Stimulated activated CD8-positive, alpha-beta memory T cell treated with anti-CD3 and anti-CD28 coated beads, Interleukin-4, amount 100 ng/mL, for 48 hours (primary cell): ENCODE data around the gene KRTCAP2.
"Not testable (repeated sequence)": the region's sequence is repeated elsewhere in the genome, so short reads cannot be mapped to it uniquely, and the experiment has no call there.

Experiments used
- DNase-seq: peaks from one replicate; pipeline ENCODE4 v3.0.0-alpha.2; 2020

KRTCAP2 gene

DNA sequence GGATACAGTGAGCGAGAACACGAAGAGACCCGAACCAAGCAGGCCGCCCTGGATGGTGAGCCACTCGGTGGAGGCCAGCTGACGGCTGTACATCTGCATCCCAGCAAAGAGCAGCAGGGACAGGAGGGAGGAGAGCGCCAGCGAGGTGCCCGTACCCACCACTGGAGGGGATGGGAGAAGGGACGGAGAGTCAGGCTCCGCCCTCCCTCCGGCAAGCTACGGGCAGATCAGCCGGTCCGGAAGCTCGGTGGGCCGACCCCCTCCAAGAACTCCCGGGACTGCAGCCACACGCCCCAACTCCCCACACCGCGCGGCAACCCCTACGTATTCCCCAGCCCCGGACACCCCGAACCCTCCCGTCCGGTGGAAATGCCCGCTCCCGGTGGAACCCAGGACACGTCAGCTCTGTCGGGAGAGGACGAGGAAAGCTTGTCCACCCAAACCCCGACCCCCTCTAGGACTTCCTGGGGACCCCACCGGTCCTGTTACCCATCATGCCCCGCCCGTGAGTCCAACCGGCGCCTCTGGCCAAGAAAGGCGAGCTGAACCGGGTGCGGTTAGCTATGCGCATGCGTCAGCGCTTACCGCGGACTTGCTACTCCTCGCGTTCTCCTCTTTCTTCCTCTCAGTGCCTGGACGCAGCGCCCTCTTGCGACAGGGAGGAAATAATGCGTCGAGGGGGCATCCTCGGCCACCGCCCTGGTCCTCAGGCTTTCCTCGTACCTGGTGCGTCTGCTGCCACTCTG lies at the start of gene KRTCAP2:
KRTCAP2 (minus strand) TSS at position 573 of the 746 bp plus-strand sequence; CDS start at position 493, 80 bp downstream.
- DNase-seq: peak; percentile 97

- DNase-seq: not testable (repeated sequence)
Measured at GRCh38 chr1:155220211-155220965, 47.3 kb upstream of the KRTCAP2 start.

DNA sequence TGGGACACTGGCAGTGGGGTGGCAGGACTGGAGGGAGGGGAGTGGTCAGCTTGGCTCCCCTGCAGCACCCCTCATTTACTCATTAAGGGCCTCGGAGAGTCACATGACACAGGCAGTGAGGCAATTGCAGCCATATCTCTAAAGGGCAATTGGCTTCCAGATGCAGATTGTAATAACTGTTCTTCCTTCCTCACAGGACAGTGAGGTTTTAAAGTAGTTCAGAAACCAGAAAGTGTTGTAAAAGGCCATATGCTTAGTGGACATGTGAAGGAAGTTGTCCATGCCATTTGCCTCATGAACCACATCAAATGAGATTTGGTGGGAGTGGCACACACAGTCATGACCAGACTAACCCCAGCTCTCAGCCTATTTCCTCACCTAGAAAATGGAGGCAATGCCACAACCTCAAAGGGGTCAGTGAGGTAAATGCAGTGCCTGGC lies 46.5 kb upstream of the KRTCAP2 start:
- DNase-seq: no peak

DNA sequence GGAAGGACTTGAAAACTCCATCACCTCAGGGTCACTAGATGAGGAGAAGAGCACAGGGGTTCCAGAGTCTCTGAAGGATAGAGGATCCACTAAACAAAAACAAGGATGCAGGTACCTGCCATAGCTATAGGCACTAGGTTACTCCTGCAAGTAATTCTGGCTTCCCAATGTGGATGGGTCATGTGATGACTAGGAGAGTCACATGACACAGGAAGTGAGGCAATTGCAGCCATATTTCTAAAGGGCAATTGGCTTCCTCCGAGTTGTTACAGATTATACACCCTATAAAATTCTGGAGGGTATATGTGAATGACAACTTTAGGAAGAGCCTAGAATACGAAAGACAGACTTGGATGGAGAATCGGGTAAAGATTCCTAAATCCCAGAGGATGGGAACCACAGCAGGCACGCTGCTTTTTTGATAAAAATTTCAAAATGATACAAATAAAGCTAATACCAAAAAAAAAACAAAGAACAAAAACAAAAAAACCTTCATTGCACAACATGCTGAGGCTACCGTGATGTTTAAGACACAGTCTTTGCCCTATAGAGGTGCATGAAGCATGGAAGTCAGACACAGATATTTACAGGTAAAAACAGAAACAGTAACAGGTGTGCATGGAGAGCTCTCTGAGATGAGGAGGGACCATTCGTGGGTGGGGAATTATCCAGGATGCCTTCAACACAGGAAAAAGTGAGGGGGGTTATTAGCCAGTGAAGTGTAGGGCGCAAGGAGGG lies 45.9 kb upstream of the KRTCAP2 start:
- DNase-seq: peak; percentile 41

- not testable (repeated sequence) for DNase-seq
Measured at GRCh38 chr1:155214702-155215101, 41.6 kb upstream of the KRTCAP2 start.

GRCh38 chr1:155212051-155212440 lies 38.9 kb upstream of the KRTCAP2 start:
- not testable (repeated sequence) for DNase-seq

DNA sequence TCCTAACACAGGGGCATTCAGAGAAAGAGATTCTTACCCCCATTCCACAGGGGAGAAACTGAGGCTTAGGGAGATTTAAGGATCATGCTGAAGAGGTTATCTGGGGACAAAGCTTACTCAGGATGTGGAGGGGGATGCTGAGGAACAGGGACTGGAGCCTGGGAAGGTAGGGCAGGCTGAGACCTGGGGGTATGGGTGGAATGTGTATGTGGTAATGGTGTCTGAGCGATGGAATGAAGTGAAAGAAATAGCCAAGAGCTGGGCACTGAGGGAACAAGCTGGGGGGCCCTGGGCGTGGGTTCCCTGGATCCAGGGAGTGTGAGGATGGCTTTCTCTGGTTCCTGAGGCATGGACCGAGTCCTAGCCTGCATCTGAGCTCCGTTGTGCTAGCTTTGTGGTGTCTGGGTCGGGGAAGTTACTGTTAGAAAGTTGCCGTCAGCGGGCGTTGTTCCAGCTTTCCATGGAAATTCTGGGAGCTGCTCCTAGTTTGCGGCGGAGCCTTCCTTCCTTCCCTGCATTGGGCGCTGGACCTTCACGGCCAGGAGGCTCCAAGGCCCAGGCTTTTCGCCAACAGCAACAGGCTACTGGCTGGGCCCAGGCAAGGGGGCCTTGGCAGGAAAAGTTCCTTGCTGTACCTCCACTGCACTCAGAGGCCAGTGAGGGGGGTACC lies 38.4 kb upstream of the KRTCAP2 start:
- DNase-seq: not testable (repeated sequence)

DNA sequence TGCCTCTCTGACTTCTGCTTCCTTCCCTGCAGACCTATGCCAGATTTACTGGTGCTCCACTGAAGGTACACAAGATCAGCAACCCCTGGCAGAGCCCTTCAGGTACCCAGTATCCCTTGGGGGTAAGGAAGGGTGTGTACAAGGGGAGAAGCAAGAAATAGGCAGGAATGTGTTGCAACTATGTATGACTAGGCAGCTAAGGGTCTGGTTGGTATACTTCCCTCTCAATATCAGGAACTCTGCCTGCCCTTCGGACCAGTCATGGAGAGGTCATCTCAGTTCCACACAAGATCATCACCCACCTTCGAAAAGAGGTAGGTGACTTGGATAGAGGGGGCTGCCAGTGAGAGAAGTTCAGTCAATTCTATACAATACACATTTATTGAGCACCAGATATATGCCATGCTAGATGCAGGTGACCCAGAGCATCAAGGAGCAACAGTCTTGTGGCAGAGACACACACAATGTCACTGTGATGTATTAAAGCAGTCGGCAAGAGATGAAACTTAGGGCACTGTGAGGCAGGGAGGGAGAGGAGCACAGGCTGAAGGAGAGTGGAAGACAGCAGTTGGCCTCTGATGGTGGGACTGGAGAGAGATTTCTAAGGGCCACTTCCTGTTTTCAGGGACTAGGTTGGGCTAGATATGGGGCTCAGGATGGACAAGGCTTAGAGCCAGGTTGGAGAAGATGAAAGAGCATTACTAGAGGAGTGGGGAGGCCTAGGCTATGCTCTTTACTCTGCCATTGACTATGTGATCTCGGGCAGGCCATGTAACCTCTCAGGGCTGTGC lies 37.4 kb upstream of the KRTCAP2 start:
- no peak for DNase-seq

DNA sequence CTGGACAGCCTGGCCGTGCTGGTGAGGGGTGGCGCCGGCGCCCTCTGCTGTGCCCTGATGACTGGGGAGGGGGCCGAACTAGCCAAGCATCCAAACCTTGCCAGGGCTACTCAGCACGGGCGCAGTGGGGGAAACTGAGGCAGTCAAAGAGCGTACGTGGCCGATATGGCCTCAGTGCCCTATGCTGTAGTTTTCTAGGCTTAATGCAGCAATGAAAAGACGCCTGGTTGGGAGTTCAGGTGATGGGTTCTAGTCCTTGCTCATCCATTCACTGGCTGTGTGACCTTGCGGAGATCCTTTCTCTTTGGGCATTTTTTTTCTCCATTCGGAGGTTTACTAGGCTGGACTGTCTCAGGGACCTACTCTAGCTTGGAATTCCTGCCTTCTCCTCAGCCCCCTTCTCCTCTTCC lies 36.2 kb upstream of the KRTCAP2 start:
- DNase-seq: no peak

- peak; percentile 90 for DNase-seq
Measured at GRCh38 chr1:155208541-155209311, 35.6 kb upstream of the KRTCAP2 start, which contains the start of gene MTX1. Gene MTX1 (plus strand): TSS chr1:155208695. CDS start chr1:155208805, 110 bp downstream.

- DNase-seq: no peak
Measured at GRCh38 chr1:155207806-155208540, 34.9 kb upstream of the KRTCAP2 start, which contains the start of gene THBS3. Gene THBS3 (minus strand): TSS chr1:155207897. CDS start chr1:155207876, 21 bp downstream.

GRCh38 chr1:155206891-155207805 lies 34.0 kb upstream of the KRTCAP2 start:
- peak; percentile 97 for DNase-seq

- no peak for DNase-seq
Measured at GRCh38 chr1:155205969-155206593, 33.0 kb upstream of the KRTCAP2 start.

- no peak for DNase-seq
Measured at GRCh38 chr1:155205035-155205434, 31.9 kb upstream of the KRTCAP2 start.

DNA sequence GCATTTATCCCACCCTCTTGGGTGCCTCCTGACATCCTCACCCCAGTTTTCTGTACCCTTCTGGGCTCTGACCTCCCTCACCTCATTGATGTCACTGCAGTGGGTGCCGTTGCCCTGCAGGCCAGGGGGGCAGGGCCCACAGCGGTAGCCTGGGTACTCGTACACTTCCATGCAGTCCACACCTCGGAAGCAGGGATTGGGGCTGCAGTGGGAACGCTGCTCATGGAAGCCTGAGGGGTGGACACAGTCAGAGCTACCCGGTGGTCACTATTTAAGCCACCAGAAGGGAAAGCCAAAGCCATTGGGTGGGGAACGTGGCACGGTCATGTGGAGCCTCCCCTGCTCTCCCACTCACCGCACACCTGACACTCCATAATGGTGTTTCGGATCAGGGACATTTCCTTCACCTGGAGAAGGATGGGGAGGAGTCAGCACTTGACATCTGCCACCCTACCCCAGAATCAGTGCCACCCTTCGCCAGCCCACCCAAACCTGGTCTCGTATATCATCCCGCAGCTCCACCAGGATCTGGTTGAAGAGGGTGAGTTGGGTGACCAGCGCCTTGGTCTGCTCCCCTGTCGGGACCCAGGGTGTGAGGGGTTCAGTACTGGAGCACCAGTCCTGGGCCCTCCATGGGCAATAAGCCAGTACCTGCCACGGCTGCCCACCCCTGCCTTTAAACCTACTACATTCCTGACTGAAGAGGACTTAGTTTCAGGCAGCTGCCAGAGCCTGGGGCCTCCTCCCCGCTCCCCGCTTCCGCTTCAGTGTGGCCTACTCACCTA lies 29.8 kb upstream of the KRTCAP2 start:
- DNase-seq: no peak

- DNase-seq: no peak
Measured at GRCh38 chr1:155202198-155202597, 29.1 kb upstream of the KRTCAP2 start.

- no peak for DNase-seq
Measured at GRCh38 chr1:155200920-155201319, 27.8 kb upstream of the KRTCAP2 start.

DNA sequence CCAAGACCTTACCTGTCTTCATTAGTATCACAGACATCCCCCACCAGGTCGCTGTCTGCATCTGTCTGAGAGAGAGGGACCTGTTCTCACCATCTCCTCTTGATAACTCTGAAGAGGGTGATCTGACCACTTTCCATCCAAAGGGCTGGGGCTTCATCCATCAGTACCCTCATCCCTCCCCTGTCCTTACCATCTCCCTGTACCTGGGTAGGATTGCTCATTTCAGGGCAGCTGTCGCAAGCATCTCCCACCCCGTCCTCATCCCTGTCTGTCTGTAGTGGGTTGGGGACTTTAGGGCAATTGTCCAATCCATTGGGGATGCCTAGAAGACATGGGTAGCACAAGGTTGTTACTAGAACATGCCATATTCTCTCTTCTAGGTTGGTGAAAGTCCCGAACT lies 26.7 kb upstream of the KRTCAP2 start:
- DNase-seq: no peak
